HG03064 (cell line): Measurements from ENCODE around the gene HRH2.
"Not testable (repeated sequence)": the region's sequence is repeated elsewhere in the genome, so short reads cannot be mapped to it uniquely, and the experiment has no call there.

Source experiments
- ATAC-seq: cut with Tn5 transposase; IDR thresholded peaks from one replicate; pipeline ENCODE4 v1.9.1; 2021; ENCODE audit warnings: low read depth; ENCODE audit not compliant: unreplicated experiment

The HRH2 gene

DNA sequence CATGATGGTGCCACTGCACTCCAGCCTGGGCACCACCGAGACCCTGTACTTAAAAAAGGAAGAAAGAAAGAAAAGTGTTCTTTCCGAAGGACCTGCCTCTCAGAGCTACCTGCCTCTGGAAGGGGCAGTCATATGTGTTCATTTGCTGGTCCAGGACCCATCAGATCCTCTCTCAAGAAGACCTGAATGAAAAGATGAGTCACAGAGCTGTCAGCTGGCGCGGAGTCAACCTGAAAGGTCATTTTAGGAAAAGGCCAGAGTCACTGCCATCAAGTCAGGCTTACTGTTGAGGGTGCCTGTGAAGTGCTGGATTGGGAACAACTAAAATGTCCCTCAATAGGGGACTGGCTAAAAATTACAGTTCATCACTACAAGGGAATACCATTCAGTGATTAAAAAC is 14.9 kb upstream of the HRH2 start:
- ATAC-seq = no peak

GRCh38 chr5:175646251-175646650 is 11.6 kb upstream of the HRH2 start:
- no peak for ATAC-seq

DNA sequence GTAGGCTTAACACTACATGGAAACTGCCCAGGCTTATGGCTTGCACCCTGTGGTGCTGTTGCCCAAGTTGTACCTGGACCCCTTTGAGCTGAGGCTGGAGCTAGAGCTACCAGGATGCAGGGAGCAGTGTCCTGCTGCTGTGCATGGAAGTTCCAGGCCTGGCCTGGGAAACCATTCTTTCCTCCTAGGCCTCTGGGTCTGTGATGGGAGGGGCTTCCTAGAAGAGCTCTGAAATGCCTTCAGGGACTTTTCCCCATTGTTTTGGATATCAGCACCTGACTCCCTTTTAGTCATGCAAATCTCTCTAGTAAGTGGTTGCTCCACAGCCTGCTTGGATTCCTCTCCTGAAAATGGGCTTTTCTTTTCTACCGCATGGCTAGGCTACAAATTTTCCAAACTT is 7.9 kb upstream of the HRH2 start:
- no peak for ATAC-seq

GRCh38 chr5:175650430-175651205 is 7.3 kb upstream of the HRH2 start:
- not testable (repeated sequence) for ATAC-seq

GRCh38 chr5:175652741-175653663 is 4.9 kb upstream of the HRH2 start:
- no peak for ATAC-seq

GRCh38 chr5:175653763-175654162 is 4.1 kb upstream of the HRH2 start:
- no peak for ATAC-seq

DNA sequence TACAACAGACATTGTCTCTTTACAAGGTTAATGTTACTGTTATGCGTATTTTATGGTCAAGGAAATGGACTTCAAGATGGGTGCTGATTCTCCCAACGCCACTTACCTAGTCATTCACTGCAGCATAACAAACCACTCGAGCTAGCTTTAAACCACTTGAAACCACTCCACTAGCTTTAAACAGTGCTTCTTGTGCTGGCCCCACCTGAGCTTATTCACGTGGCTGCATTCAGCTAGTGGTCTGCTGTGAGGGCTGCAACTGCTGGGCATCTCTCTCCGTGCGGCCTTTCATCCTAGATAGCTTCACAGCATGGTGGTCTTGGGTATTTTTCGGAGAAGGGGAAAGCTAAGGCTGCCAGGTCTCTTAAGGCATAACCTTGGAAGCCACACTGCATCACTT is 3.5 kb upstream of the HRH2 start:
- ATAC-seq = no peak

DNA sequence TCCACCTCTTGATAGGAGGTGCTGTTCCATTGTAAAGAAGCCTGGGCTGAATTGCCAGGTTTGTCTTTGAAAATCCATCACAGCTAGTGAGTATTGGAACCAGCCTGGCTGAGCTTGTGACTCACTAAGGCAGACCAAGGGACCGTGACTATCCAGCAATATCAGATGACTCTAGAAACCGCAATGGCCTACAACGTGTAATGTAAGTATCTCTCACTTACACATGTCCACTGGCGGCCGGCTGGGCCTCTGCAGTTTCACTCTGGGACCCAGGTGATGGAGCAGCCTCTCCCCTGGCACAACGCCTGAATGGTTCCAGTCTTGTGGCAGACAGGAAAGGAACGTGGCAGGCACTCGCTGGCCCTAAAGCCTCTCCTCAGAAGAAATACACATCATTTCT is 3.1 kb upstream of the HRH2 start:
- no peak for ATAC-seq

- no peak for ATAC-seq
Measured at GRCh38 chr5:175655411-175655810, 2.5 kb upstream of the HRH2 start.

GRCh38 chr5:175656966-175657365 is 905 bp upstream of the HRH2 start:
- no peak for ATAC-seq

DNA sequence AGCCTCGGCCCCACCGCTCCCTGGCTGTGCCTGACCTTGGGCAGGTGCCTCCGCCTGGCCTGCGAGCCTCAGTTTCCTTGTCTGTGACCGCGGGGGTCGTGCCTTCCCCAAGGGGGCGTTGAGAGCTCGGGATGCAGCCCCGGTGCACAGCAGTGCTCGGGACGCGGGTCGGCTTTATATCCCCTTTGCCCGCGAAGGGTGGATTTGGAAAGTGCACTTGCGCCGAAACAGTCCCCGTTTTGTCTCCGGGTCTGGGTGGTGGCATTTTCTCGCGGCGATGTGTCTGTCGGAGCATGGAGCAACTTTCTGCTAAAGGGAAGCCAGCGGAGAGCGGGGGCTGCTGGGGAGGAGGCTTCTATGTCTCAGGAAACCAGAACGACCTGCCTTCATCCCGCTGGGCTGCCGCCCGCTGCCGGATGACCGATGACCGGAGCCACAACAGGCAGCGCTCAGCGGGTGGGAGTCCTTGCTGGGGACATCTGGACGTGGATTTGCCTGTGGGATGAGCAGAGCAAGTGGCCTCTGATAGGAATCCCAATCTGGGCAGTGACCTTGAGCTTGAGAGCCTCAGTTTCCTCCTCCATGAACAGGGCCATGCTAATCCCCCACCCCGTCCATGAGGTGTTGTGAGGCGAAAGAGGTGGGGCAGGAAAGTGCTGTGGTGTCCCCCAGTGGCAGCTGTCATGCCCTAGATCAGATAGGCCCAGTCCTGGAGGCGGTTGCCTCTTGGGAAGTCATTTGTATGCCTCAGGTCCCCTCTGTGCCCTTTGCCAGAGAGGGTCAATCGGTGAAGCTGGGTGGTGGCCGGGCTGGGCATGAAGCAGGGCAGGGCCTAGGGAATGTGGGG is 651 bp downstream of the HRH2 start:
- ATAC-seq = no peak

DNA sequence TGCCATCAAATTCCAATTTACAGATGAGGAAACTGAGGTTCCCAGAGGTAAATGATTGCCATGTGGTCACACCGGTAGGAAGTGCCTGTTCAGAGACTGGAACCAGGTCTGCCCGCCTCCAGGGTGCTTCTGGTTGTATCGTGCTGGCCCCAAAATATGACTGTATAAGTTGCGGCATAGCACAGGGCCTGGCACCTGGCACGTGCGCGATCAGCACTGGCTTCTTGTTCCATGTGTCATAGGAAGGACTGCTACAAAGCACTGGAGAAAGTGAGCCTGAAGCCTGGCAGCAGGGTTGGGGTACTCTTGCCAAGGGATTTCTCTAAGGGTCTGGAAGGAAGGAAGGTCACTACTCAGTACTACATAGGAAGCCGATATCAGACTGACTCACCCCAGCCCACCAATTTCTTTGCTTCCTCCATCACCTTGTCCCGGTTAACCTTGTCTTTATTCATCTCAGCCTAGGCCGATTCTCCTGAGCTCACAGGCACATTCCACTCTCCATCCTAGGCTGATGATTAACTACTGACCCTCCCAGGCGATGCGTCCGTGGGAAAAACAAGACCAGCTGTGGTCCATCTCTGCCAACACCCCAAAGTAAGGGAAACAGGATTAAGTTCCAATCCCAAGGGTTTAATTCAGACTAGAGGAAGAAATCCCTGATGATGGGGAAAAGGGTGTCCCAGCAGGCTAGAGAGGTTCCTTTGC is 1.8 kb downstream of the HRH2 start:
- no peak for ATAC-seq

GRCh38 chr5:175663186-175664184 is 5.6 kb downstream of the HRH2 start:
- ATAC-seq = no peak

GRCh38 chr5:175664723-175665122 is 6.9 kb downstream of the HRH2 start:
- ATAC-seq = no peak

- ATAC-seq = no peak
Measured at GRCh38 chr5:175666216-175666615, 8.3 kb downstream of the HRH2 start.

- ATAC-seq = no peak
Measured at GRCh38 chr5:175668006-175668405, 10.1 kb downstream of the HRH2 start.

- ATAC-seq = no peak
Measured at GRCh38 chr5:175670372-175670771, 12.5 kb downstream of the HRH2 start.

- ATAC-seq = no peak
Measured at GRCh38 chr5:175671013-175671412, 13.1 kb downstream of the HRH2 start.
